NB4 (cell line): ENCODE data around the gene CRIM1.

ENCODE experiments used
- CTCF ChIP-seq: IDR thresholded peaks from one replicate; pipeline ENCODE4 v1.5.1; 2012; ENCODE audit warnings: low read depth, low read length
- MAX ChIP-seq: IDR thresholded peaks from 2 replicates; pipeline ENCODE4 v1.6.1; 2011; ENCODE audit warnings: low read depth, low read length
- POLR2A ChIP-seq: IDR thresholded peaks from 2 replicates; pipeline ENCODE4 v1.6.1; 2011; ENCODE audit warnings: mild to moderate bottlenecking; ENCODE audit not compliant: insufficient read length; ENCODE audit errors: extremely low read depth

DNA sequence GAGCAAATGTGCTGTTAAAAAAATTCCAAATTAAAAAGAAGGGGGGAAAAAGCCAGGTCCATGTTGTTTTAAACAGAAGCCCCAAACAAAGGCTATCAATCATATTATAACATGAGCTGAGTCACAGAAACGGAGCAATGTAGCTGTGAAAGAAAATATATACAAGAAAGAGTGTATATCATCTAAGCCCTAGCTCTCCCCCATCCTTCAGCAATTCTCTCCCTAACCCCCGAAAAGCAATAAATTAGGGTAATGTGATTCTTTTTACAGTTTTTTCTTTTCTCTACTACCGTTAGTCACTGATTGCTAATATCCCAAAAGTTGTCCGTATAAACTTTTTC lies 217.1 kb downstream of the CRIM1 start:
- TF ChIP-seq POLR2A (no peak), CTCF (no peak), MAX (no peak)
